Testis (tissue), 2 donors: ENCODE data around the gene FAM228B.

ENCODE experiments used
- CTCF ChIP-seq, 3 experiments: fragments of 450-650 bp in 2 of 3; fragments of 200-600 bp in 1 of 3; sonication (generic) in 1 of 3; IDR thresholded peaks; one replicate each; pipeline ENCODE4 v1.5.1; 2016 to 2019; ENCODE audit warnings: antibody characterized with exemption in 3 of 3, mild to moderate bottlenecking in 2 of 3, moderate library complexity in 1 of 3
- POLR2A ChIP-seq: fragments of 450-650 bp; IDR thresholded peaks from one replicate; pipeline ENCODE4 v1.6.1; 2017; ENCODE audit warnings: antibody characterized with exemption, mild to moderate bottlenecking, moderate library complexity

- TF ChIP-seq CTCF (IDR thresholded peaks at IDR 0.05) = no peak
- TF ChIP-seq POLR2A = no peak
These were observed 58.6 kb downstream of the FAM228B start for GRCh38 chr2:24181849-24182248.
